Left forelimb (tissue), 1 donor: ENCODE measurements around the gene LRRN1.
"Not testable (repeated sequence)": the region's sequence is repeated elsewhere in the genome, so short reads cannot be mapped to it uniquely, and the experiment has no call there.

Experiments used
- DNase-seq: peaks from one replicate; pipeline ENCODE4 v3.0.0-alpha.2; 2018; ENCODE audit warnings: low spot score

The LRRN1 gene

GRCh38 chr3:3813013-3813412 is 13.8 kb downstream of the LRRN1 start:
- DNase-seq = no peak

- no peak for DNase-seq
Measured at GRCh38 chr3:3815206-3815605, 16.0 kb downstream of the LRRN1 start.

GRCh38 chr3:3816034-3816433 is 16.8 kb downstream of the LRRN1 start:
- no peak for DNase-seq

- DNase-seq = no peak
Measured at GRCh38 chr3:3817865-3818264, 18.6 kb downstream of the LRRN1 start.

- no peak for DNase-seq
Measured at GRCh38 chr3:3821777-3822176, 22.5 kb downstream of the LRRN1 start.

GRCh38 chr3:3825035-3825434 is 25.8 kb downstream of the LRRN1 start:
- DNase-seq = no peak

- DNase-seq = no peak
Measured at GRCh38 chr3:3826521-3826920, 27.3 kb downstream of the LRRN1 start.

GRCh38 chr3:3827111-3827510 is 27.9 kb downstream of the LRRN1 start:
- no peak for DNase-seq

- not testable (repeated sequence) for DNase-seq
Measured at GRCh38 chr3:3828417-3828816, 29.2 kb downstream of the LRRN1 start.

GRCh38 chr3:3836845-3837244 is 37.6 kb downstream of the LRRN1 start:
- DNase-seq = no peak

GRCh38 chr3:3842356-3842755 is 43.1 kb downstream of the LRRN1 start:
- DNase-seq = no peak

- DNase-seq = no peak
Measured at GRCh38 chr3:3847994-3848922, 49.0 kb downstream of the LRRN1 start.

GRCh38 chr3:3848923-3849275 is 49.7 kb downstream of the LRRN1 start:
- no peak for DNase-seq

- DNase-seq = no peak
Measured at GRCh38 chr3:3851621-3852323, 52.5 kb downstream of the LRRN1 start.

- DNase-seq = no peak
Measured at GRCh38 chr3:3853544-3853943, 54.3 kb downstream of the LRRN1 start.

GRCh38 chr3:3855056-3855455 is 55.8 kb downstream of the LRRN1 start:
- no peak for DNase-seq

- no peak for DNase-seq
Measured at GRCh38 chr3:3860235-3860634, 61.0 kb downstream of the LRRN1 start.

GRCh38 chr3:3862534-3862933 is 63.3 kb downstream of the LRRN1 start:
- DNase-seq = no peak

GRCh38 chr3:3875491-3875890 is 76.3 kb downstream of the LRRN1 start:
- DNase-seq = no peak

GRCh38 chr3:3881050-3881449 is 81.8 kb downstream of the LRRN1 start:
- DNase-seq = no peak

GRCh38 chr3:3887311-3887710 is 88.1 kb downstream of the LRRN1 start:
- not testable (repeated sequence) for DNase-seq

- DNase-seq = no peak
Measured at GRCh38 chr3:3893590-3893989, 94.4 kb downstream of the LRRN1 start.
